ENCODE data around the gene SFN. TPM values are rescaled to one million over a fixed set of nuclear protein-coding genes. Genes with fewer than 3 reads are reported as not detected.
A peak's percentile ranks its signal among the peaks of the same experiment; 100 is the strongest.

Gene SFN
- total and polyA plus RNA-seq, 2 of the 13 experiments (the other 11 are each of a cell fraction or from before 2014, with no cell fraction given) = 4.3 to 5.6 TPM

GRCh38 chr1:26911399-26912146 lies 48.6 kb downstream of the SFN start (continued):
- TF ChIP-seq, protein P1, sequence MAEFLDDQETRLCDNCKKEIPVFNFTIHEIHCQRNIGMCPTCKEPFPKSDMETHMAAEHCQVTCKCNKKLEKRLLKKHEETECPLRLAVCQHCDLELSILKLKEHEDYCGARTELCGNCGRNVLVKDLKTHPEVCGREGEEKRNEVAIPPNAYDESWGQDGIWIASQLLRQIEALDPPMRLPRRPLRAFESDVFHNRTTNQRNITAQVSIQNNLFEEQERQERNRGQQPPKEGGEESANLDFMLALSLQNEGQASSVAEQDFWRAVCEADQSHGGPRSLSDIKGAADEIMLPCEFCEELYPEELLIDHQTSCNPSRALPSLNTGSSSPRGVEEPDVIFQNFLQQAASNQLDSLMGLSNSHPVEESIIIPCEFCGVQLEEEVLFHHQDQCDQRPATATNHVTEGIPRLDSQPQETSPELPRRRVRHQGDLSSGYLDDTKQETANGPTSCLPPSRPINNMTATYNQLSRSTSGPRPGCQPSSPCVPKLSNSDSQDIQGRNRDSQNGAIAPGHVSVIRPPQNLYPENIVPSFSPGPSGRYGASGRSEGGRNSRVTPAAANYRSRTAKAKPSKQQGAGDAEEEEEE (CRISPR knock-in tag; IDR thresholded peaks at IDR 0.05; ENCODE audit: borderline replicate concordance) = no peak
- TF ChIP-seq SUZ12 (IDR thresholded peaks at IDR 0.05; ENCODE audit: low read depth, low read length) (no peak), ZNF879 (CRISPR knock-in tag; IDR thresholded peaks at IDR 0.05) (no peak), HOXA3 (CRISPR knock-in tag; IDR thresholded peaks at IDR 0.05) (no peak), PHF8 (CRISPR knock-in tag; IDR thresholded peaks at IDR 0.05) (peak; percentile 36), SYNCRIP (IDR thresholded peaks at IDR 0.05; ENCODE audit: insufficient read depth, low read depth, low read length) (no peak), TIGD3 (CRISPR knock-in tag; IDR thresholded peaks at IDR 0.05; ENCODE audit: borderline replicate concordance) (no peak), TBP (CRISPR knock-in tag; IDR thresholded peaks at IDR 0.05) (no peak), ZSCAN31 (CRISPR knock-in tag; IDR thresholded peaks at IDR 0.05; ENCODE audit: low read depth) (no peak), NPAS2 (CRISPR knock-in tag; IDR thresholded peaks at IDR 0.05; ENCODE audit: borderline replicate concordance) (no peak), ZNF777 (CRISPR knock-in tag; IDR thresholded peaks at IDR 0.05) (no peak), ZMAT3 (CRISPR knock-in tag; conservative IDR thresholded peaks at IDR 0.05) (no peak), ZFP41 (CRISPR knock-in tag; IDR thresholded peaks at IDR 0.05; ENCODE audit: borderline replicate concordance) (no peak), BHLHE40 (IDR thresholded peaks at IDR 0.05; ENCODE audit: low read length) (no peak), KMT2B (CRISPR knock-in tag; IDR thresholded peaks at IDR 0.05) (no peak), ETV6 (CRISPR knock-in tag; conservative IDR thresholded peaks at IDR 0.05) (no peak), BORCS8-MEF2B (CRISPR knock-in tag; IDR thresholded peaks at IDR 0.05) (no peak), STAT5B (CRISPR knock-in tag; IDR thresholded peaks at IDR 0.05) (no peak), ZBTB3 (CRISPR knock-in tag; IDR thresholded peaks at IDR 0.05; ENCODE audit: borderline replicate concordance, low read depth) (no peak), ZNF282 (IDR thresholded peaks at IDR 0.05; ENCODE audit: partially characterized antibody) (no peak), ZNF782 (CRISPR knock-in tag; IDR thresholded peaks at IDR 0.05; ENCODE audit: borderline replicate concordance) (no peak), SALL1 (CRISPR knock-in tag; IDR thresholded peaks at IDR 0.05) (peak; percentile 48; the same call in 1 of the 2 replicates), NFKB2 (CRISPR knock-in tag; IDR thresholded peaks at IDR 0.05; ENCODE audit: borderline replicate concordance) (peak; percentile 63; the same call in 1 of the 2 replicates), ZNF160 (CRISPR knock-in tag; IDR thresholded peaks at IDR 0.05) (no peak), SMYD3 (CRISPR knock-in tag; IDR thresholded peaks at IDR 0.05) (no peak), RXRA (CRISPR knock-in tag; IDR thresholded peaks at IDR 0.05) (no peak)
- TF ChIP-seq, protein P2, sequence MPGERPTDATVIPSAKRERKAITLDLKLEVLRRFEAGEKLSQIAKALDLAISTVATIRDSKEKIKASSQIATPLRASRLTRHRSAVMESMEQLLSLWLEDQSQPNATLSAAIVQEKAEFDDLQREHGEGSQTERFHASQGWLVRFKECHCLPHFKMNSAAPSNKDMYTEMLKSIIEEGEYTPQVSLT (CRISPR knock-in tag; IDR thresholded peaks at IDR 0.05; ENCODE audit: borderline replicate concordance, low read depth) = no peak

All from HepG2 (cell line).